Osteoblast (primary cell): Measurements from ENCODE around the gene PPWD1. TPM values are rescaled to one million over a fixed set of nuclear protein-coding genes. Genes with fewer than 3 reads are reported as not detected.

ENCODE experiments used
- DNase-seq: peaks from one replicate; pipeline ENCODE4 v3.0.0; 2011; ENCODE audit warnings: low spot score, mixed read lengths; ENCODE audit not compliant: insufficient read length; ENCODE audit errors: missing footprints
- H2AFZ ChIP-seq: 2 replicates; pipeline ENCODE4 v1.6.0; 2011; ENCODE audit warnings: mild to moderate bottlenecking, low read length
- H3K27ac ChIP-seq: 2 replicates; pipeline ENCODE4 v1.5.1; 2011; ENCODE audit warnings: mild to moderate bottlenecking, low read depth, low read length, moderate library complexity
- H3K27me3 ChIP-seq: 2 replicates; pipeline ENCODE4 v1.6.0; 2012; ENCODE audit warnings: mild to moderate bottlenecking, control low read depth, inconsistent platforms, low read length, moderate library complexity; ENCODE audit not compliant: insufficient read depth
- H3K36me3 ChIP-seq: 2 replicates; pipeline ENCODE4 v1.5.1; 2011; ENCODE audit warnings: mild to moderate bottlenecking, low read length, control low read depth, moderate library complexity; ENCODE audit not compliant: insufficient read depth
- H3K4me1 ChIP-seq: 2 replicates; pipeline ENCODE4 v1.5.1; 2011; ENCODE audit warnings: mild to moderate bottlenecking, low read length, control low read depth, moderate library complexity; ENCODE audit not compliant: insufficient read depth
- H3K4me2 ChIP-seq: 2 replicates; pipeline ENCODE4 v1.6.0; 2011; ENCODE audit warnings: mild to moderate bottlenecking, low read length; ENCODE audit not compliant: insufficient read depth
- H3K4me3 ChIP-seq: fragments of 200-600 bp; sonication (generic); 3 replicates; pipeline ENCODE4 v1.5.1; 2012; ENCODE audit warnings: mild to moderate bottlenecking, low read length, inconsistent platforms; ENCODE audit not compliant: insufficient read depth
- H3K79me2 ChIP-seq: 2 replicates; pipeline ENCODE4 v1.6.0; 2012; ENCODE audit warnings: mild to moderate bottlenecking, low read length, control low read depth, inconsistent platforms; ENCODE audit not compliant: insufficient read depth
- H3K9me3 ChIP-seq: 2 replicates; pipeline ENCODE4 v1.5.1; 2011; ENCODE audit warnings: low read depth, low read length, control low read depth
- H4K20me1 ChIP-seq: 2 replicates; pipeline ENCODE4 v1.6.0; 2012; ENCODE audit warnings: mild to moderate bottlenecking, low read length, control low read depth; ENCODE audit not compliant: insufficient read depth
- total RNA-seq: library from RNA; depleted of rRNA; stranded (reverse); fragments of >200 nt; gene quantifications from 2 replicates; pipeline ENCODE4 v1.2.3, GENCODE V29; 2012
- TF ChIP-seq, protein P1 (sequence below): IDR thresholded peaks from 2 replicates; pipeline ENCODE4 v1.5.1; 2011; ENCODE audit warnings: mild to moderate bottlenecking, low read depth, low read length, moderate library complexity; ENCODE audit errors: extremely low read depth

PPWD1 gene
- total RNA-seq, 1 donor: 35.8 TPM

GRCh38 chr5:65553941-65554340, 9.2 kb upstream of the PPWD1 start:
- H3K9me3 ChIP-seq: no peaks in the 10 kb centered on the region
- TF ChIP-seq, protein P1, sequence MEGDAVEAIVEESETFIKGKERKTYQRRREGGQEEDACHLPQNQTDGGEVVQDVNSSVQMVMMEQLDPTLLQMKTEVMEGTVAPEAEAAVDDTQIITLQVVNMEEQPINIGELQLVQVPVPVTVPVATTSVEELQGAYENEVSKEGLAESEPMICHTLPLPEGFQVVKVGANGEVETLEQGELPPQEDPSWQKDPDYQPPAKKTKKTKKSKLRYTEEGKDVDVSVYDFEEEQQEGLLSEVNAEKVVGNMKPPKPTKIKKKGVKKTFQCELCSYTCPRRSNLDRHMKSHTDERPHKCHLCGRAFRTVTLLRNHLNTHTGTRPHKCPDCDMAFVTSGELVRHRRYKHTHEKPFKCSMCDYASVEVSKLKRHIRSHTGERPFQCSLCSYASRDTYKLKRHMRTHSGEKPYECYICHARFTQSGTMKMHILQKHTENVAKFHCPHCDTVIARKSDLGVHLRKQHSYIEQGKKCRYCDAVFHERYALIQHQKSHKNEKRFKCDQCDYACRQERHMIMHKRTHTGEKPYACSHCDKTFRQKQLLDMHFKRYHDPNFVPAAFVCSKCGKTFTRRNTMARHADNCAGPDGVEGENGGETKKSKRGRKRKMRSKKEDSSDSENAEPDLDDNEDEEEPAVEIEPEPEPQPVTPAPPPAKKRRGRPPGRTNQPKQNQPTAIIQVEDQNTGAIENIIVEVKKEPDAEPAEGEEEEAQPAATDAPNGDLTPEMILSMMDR: no peak
- H2AFZ ChIP-seq: peak overlapping the region; percentile 24
- no peaks in the 10 kb centered on the region for H3K4me1 ChIP-seq
- no peak overlapping the region for H3K27ac ChIP-seq
- H4K20me1 ChIP-seq: no peaks in the 10 kb centered on the region
- no peak overlapping the region for H3K4me3 ChIP-seq
- no peak for DNase-seq
- H3K4me2 ChIP-seq: peak overlapping the region; percentile 7
- H3K36me3 ChIP-seq: peaks cover 10% of the 10 kb centered on the region
- no peaks in the 10 kb centered on the region for H3K27me3 ChIP-seq
- peaks cover 18% of the 10 kb centered on the region for H3K79me2 ChIP-seq

- Histone ChIP-seq H3K36me3 (peaks cover 6% of the 10 kb centered on the region), H3K4me2 (no peak overlapping the region), H3K9me3 (no peaks in the 10 kb centered on the region), H2AFZ (peak overlapping the region; percentile 83), H3K27me3 (no peaks in the 10 kb centered on the region), H4K20me1 (no peaks in the 10 kb centered on the region), H3K4me1 (no peaks in the 10 kb centered on the region), H3K79me2 (peaks cover 22% of the 10 kb centered on the region), H3K27ac (peak overlapping the region; percentile 46), H3K4me3 (no peak overlapping the region)
- TF ChIP-seq, protein P1: no peak
- DNase-seq: no peak
Observed at GRCh38 chr5:65555287-65555686, 7.8 kb upstream of the PPWD1 start.

GRCh38 chr5:65556181-65556580, 6.9 kb upstream of the PPWD1 start:
- DNase-seq: no peak
- H3K4me3 ChIP-seq: no peak overlapping the region
- TF ChIP-seq, protein P1: no peak
- no peaks in the 10 kb centered on the region for H3K27me3 ChIP-seq
- peaks cover 6% of the 10 kb centered on the region for H3K36me3 ChIP-seq
- H3K27ac ChIP-seq: no peak overlapping the region
- H3K4me1 ChIP-seq: no peaks in the 10 kb centered on the region
- H4K20me1 ChIP-seq: no peaks in the 10 kb centered on the region
- no peaks in the 10 kb centered on the region for H3K9me3 ChIP-seq
- no peak overlapping the region for H2AFZ ChIP-seq
- H3K4me2 ChIP-seq: no peak overlapping the region
- H3K79me2 ChIP-seq: peaks cover 30% of the 10 kb centered on the region

DNA sequence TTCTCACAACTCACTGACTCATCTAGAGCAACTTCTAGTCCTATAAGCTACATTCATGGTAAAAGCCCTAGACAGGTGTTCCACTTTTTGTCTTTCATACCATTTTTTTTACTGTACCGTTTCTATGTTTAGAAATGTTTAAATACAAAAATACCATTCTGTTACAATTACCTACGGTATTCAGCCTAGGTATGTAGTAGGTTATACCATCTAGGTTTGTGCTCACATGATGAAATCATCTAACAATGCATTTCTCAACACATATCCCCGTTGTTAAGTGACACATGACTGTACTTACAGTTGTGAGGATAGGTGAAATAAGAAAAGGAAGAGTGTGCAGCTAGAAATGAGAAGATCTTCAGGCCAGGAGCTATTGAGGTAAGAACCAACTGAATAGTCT, 6.4 kb upstream of the PPWD1 start:
- no peak for DNase-seq
- H3K9me3 ChIP-seq: no peaks in the 10 kb centered on the region
- H3K36me3 ChIP-seq: peaks cover 4% of the 10 kb centered on the region
- no peak overlapping the region for H3K4me3 ChIP-seq
- TF ChIP-seq, protein P1: no peak
- H3K27ac ChIP-seq: no peak overlapping the region
- no peak overlapping the region for H2AFZ ChIP-seq
- peaks cover 36% of the 10 kb centered on the region for H3K79me2 ChIP-seq
- H3K4me2 ChIP-seq: no peak overlapping the region
- peaks cover 2% of the 10 kb centered on the region for H3K4me1 ChIP-seq
- H4K20me1 ChIP-seq: no peaks in the 10 kb centered on the region
- H3K27me3 ChIP-seq: no peaks in the 10 kb centered on the region
